Measurements from ENCODE around the gene RRP9. TPM values are rescaled to one million over a fixed set of nuclear protein-coding genes. Genes with fewer than 3 reads are reported as not detected.

The RRP9 gene
- total and polyA plus RNA-seq, 10 of the 15 experiments (the other 5 are each of a cell fraction or from before 2014, with no cell fraction given) = 4.7 to 91.5 (median 41.7) TPM

- Histone ChIP-seq H3K4me2 (ENCODE audit: control insufficient read depth, insufficient read depth) (no peak overlapping the region), H4K20me1 (ENCODE audit: control insufficient read depth, insufficient read depth) (no peaks in the 10 kb centered on the region), H3K9me3 (replicated peaks; ENCODE audit: control insufficient read depth, insufficient read depth, low read length) (no peaks in the 10 kb centered on the region), H3K79me2 (ENCODE audit: control insufficient read depth, insufficient read depth, low read length) (no peaks in the 10 kb centered on the region), H3K36me3 (ENCODE audit: control insufficient read depth in 2 of 2, insufficient read depth in 2 of 2, low read length in 1 of 2) (no peaks in the 10 kb centered on the region), H3K9ac (ENCODE audit: control insufficient read depth, insufficient read depth, low read length) (no peak overlapping the region), H3K4me3 (no peak overlapping the region), H3K27ac (ENCODE audit: control insufficient read depth, insufficient read depth) (no peak overlapping the region), H3K27me3 (replicated peaks in 1 of 2; ENCODE audit: control insufficient read depth in 2 of 2, insufficient read depth in 2 of 2, low read length in 1 of 2) (peaks cover 0 to 8% of the 10 kb centered on the region in 2 experiments; a peak in 3 of 4 replicates), H3K4me1 (ENCODE audit: control insufficient read depth, insufficient read depth, low read length) (no peaks in the 10 kb centered on the region), H2AFZ (ENCODE audit: control insufficient read depth, low read depth, low read length) (no peak overlapping the region)
- ChIA-PET POLR2A (no interaction called here), SMC1A (ENCODE audit: uncharacterized antibody, unreplicated experiment) (no interaction called here), CTCF (interaction anchor here (1.5 to 1.6 kb wide), 2 partner anchors 12 to 13 kb away, joined by 4 to 5 read pairs; partner anchors contain the start of genes PARP3 and RRP9), RAD21 (ENCODE audit: unreplicated experiment) (no interaction called here)
- 0% methylated on average over 1 of the region's 1 CpG for WGBS (ENCODE audit: insufficient coverage, insufficient replicate concordance, low lambda C conversion rate, missing lambda C conversion rate)
- no peak for FAIRE-seq
- TF ChIP-seq STAT3 (IDR thresholded peaks at IDR 0.05; ENCODE audit: low read depth, low read length) = no peak
- no peak for TF ChIP-seq NR2F1 (conservative IDR thresholded peaks at IDR 0.05)
- TF ChIP-seq SUZ12 (IDR thresholded peaks at IDR 0.05; ENCODE audit: unreplicated experiment) = no peak
- TF ChIP-seq SREBF1 (IDR thresholded peaks at IDR 0.05; ENCODE audit: low read length) = no peak
- no peak for TF ChIP-seq YBX1 (IDR thresholded peaks at IDR 0.05)
- TF ChIP-seq GABPA (IDR thresholded peaks at IDR 0.05; ENCODE audit: low read depth) = no peak
- TF ChIP-seq E2F4 (IDR thresholded peaks at IDR 0.05; ENCODE audit: low read depth, low read length) = no peak
- no peak for TF ChIP-seq PAX8 (IDR thresholded peaks at IDR 0.05)
- TF ChIP-seq ZBTB33 (IDR thresholded peaks at IDR 0.05) = no peak
- no TSS peak for BruUV-seq (replicated peaks)
- intact Hi-C loops (cut with micrococcal nuclease; ENCODE audit: unreplicated experiment) = no loop called here
- ATAC-seq = no peak
- no peak for DNase-seq (ENCODE audit: low read depth, low spot score)
- in situ Hi-C loops (cut with MboI) = no loop called here
Observed at GRCh38 chr3:51954713-51955112, 13.0 kb upstream of the RRP9 start.
